ENCODE measurements around the gene SLC15A4. TPM values are rescaled to one million over a fixed set of nuclear protein-coding genes. Genes with fewer than 3 reads are reported as not detected.

The SLC15A4 gene
- total RNA-seq, 1 donor, result 54.0 TPM

GRCh38 chr12:128798571-128799341 is 25.0 kb downstream of the SLC15A4 start:
- no peak for DNase-seq (ENCODE audit: low read depth)
- TF ChIP-seq CTCF (IDR thresholded peaks at IDR 0.05; ENCODE audit: insufficient read depth, low read length), result peak; percentile 7
- no peak overlapping the region for H3K4me3 ChIP-seq (ENCODE audit: low read depth, low read length)

- H3K4me3 ChIP-seq (ENCODE audit: low read depth, low read length), result no peak overlapping the region
- DNase-seq (ENCODE audit: low read depth), result peak; percentile 75
- no peak for TF ChIP-seq CTCF (IDR thresholded peaks at IDR 0.05; ENCODE audit: insufficient read depth, low read length)
These were observed 26.3 kb downstream of the SLC15A4 start for GRCh38 chr12:128797119-128798118.

GRCh38 chr12:128796439-128797118 is 27.2 kb downstream of the SLC15A4 start:
- no peak for DNase-seq (ENCODE audit: low read depth)
- H3K4me3 ChIP-seq (ENCODE audit: low read depth, low read length), result no peak overlapping the region
- TF ChIP-seq CTCF (IDR thresholded peaks at IDR 0.05; ENCODE audit: insufficient read depth, low read length), result no peak

- no peak for DNase-seq (ENCODE audit: low read depth)
- no peak overlapping the region for H3K4me3 ChIP-seq (ENCODE audit: low read depth, low read length)
- no peak for TF ChIP-seq CTCF (IDR thresholded peaks at IDR 0.05; ENCODE audit: insufficient read depth, low read length)
These were observed 28.0 kb downstream of the SLC15A4 start for GRCh38 chr12:128795530-128796361.

- H3K4me3 ChIP-seq (ENCODE audit: low read depth, low read length), result no peak overlapping the region
- no peak for TF ChIP-seq CTCF (IDR thresholded peaks at IDR 0.05; ENCODE audit: insufficient read depth, low read length)
These were observed 28.9 kb downstream of the SLC15A4 start for GRCh38 chr12:128794661-128795529.

More at GRCh38 chr12:128794661-128795529, 28.9 kb downstream of the SLC15A4 start:
- DNase-seq (ENCODE audit: low read depth), result no peak
